Gastroesophageal sphincter (tissue), 4 donors: ENCODE data around the gene WDR75. TPM values are rescaled to one million over a fixed set of nuclear protein-coding genes. Genes with fewer than 3 reads are reported as not detected.

Experiments
- ATAC-seq: fragments of 150-250 bp; one replicate; pipeline ENCODE4 v1.9.1; 2016; ENCODE audit warnings: mild to moderate bottlenecking, moderate library complexity
- H3K27ac ChIP-seq, 4 donors: fragments of 200-600 bp; sonication (generic) in 3 of 4; 1 replicate in 3 of 4; 2 replicates in 1 of 4; pipeline ENCODE4 v1.5.1; 2016 to 2019
- H3K27me3 ChIP-seq: fragments of 200-600 bp; sonication (generic); one replicate; pipeline ENCODE4 v1.5.1; 2019
- H3K36me3 ChIP-seq, 2 donors: fragments of 200-600 bp; sonication (generic); one replicate each; pipeline ENCODE4 v1.5.1; 2019; ENCODE audit warnings: control low read depth in 1 of 2
- H3K4me1 ChIP-seq, 3 donors: fragments of 200-600 bp; sonication (generic); 1 replicate in 2 of 3; 2 replicates in 1 of 3; pipeline ENCODE4 v1.5.1; 2016 to 2019; ENCODE audit warnings: control low read depth in 2 of 3
- H3K4me3 ChIP-seq, 2 donors: fragments of 200-600 bp; sonication (generic); one replicate each; pipeline ENCODE4 v1.5.1; 2019; ENCODE audit warnings: mild to moderate bottlenecking in 1 of 2, moderate library complexity in 1 of 2
- H3K9me3 ChIP-seq, 3 donors: fragments of 200-600 bp; sonication (generic); one replicate each; pipeline ENCODE4 v1.5.1; 2017 to 2019; ENCODE audit warnings: control low read depth in 2 of 3
- CTCF ChIP-seq, 4 experiments: fragments of 200-600 bp in 2 of 4; fragments of 450-650 bp in 2 of 4; sonication (generic) in 1 of 4; IDR thresholded peaks; one replicate each; pipeline ENCODE4 v1.5.1; 2017 to 2019; ENCODE audit warnings: antibody characterized with exemption in 4 of 4, mild to moderate bottlenecking in 2 of 4, moderate library complexity in 2 of 4
- EP300 ChIP-seq: sonication (generic); formaldehyde crosslinking; IDR thresholded peaks from one replicate; pipeline ENCODE4 v1.6.1; 2017; ENCODE audit warnings: antibody characterized with exemption, mild to moderate bottlenecking
- POLR2A ChIP-seq, 2 donors: fragments of 450-650 bp; IDR thresholded peaks; one replicate each; pipeline ENCODE4 v1.6.1; 2017; ENCODE audit warnings: antibody characterized with exemption in 2 of 2, mild to moderate bottlenecking in 2 of 2, moderate library complexity in 1 of 2
- POLR2AphosphoS5 ChIP-seq: sonication (generic); formaldehyde crosslinking; IDR thresholded peaks from one replicate; pipeline ENCODE4 v1.6.1; 2017; ENCODE audit warnings: antibody characterized with exemption
- WGBS, 2 donors: methylation state at CpG; one replicate each; pipeline ENCODE4 v1.1.5; 2018; ENCODE audit warnings: low coverage in 1 of 2; 5-methylcytosine and 5-hydroxymethylcytosine counted together
- total RNA-seq, 4 donors: library from RNA; depleted of rRNA; stranded (reverse); fragments of >200 nt; gene quantifications; one replicate each; pipeline ENCODE4 v1.1.0, GENCODE V29; 2016

WDR75 gene
- total RNA-seq, 4 donors from 2014 or later: 19.7 to 42.6 (median 28.3) TPM

GRCh38 chr2:189486237-189486770 is 45.0 kb downstream of the WDR75 start:
- Histone ChIP-seq H3K27me3 (no peaks in the 10 kb centered on the region), H3K4me1 (no peaks in the 10 kb centered on the region), H3K36me3 (no peaks in the 10 kb centered on the region), H3K4me3 (no peak overlapping the region), H3K27ac (no peak overlapping the region), H3K9me3 (no peaks in the 10 kb centered on the region)
- ATAC-seq: no peak
- WGBS, 2 donors: 65 to 68% methylated on average over 6 of the region's 6 CpGs
- no peak for TF ChIP-seq POLR2AphosphoS5
- no peak for TF ChIP-seq EP300
- TF ChIP-seq CTCF (IDR thresholded peaks at IDR 0.05): no peak
- no peak for TF ChIP-seq POLR2A (IDR thresholded peaks at IDR 0.05)

GRCh38 chr2:189487283-189488007 is 46.2 kb downstream of the WDR75 start:
- ATAC-seq: no peak
- Histone ChIP-seq H3K4me1 (no peaks in the 10 kb centered on the region), H3K9me3 (no peaks in the 10 kb centered on the region), H3K27ac (no peak overlapping the region), H3K27me3 (no peaks in the 10 kb centered on the region), H3K4me3 (no peak overlapping the region), H3K36me3 (no peaks in the 10 kb centered on the region)
- no peak for TF ChIP-seq POLR2AphosphoS5
- no peak for TF ChIP-seq CTCF (IDR thresholded peaks at IDR 0.05)
- TF ChIP-seq POLR2A (IDR thresholded peaks at IDR 0.05): no peak
- TF ChIP-seq EP300: no peak
- WGBS, 2 donors: 81 to 100% methylated on average over 2 of the region's 2 CpGs

GRCh38 chr2:189488008-189488310 is 46.7 kb downstream of the WDR75 start:
- TF ChIP-seq POLR2A (IDR thresholded peaks at IDR 0.05) (no peak), POLR2AphosphoS5 (no peak), EP300 (no peak), CTCF (IDR thresholded peaks at IDR 0.05) (no peak)
- ATAC-seq: no peak
- Histone ChIP-seq H3K27ac (no peak overlapping the region), H3K27me3 (no peaks in the 10 kb centered on the region), H3K9me3 (no peaks in the 10 kb centered on the region), H3K36me3 (no peaks in the 10 kb centered on the region), H3K4me1 (no peaks in the 10 kb centered on the region), H3K4me3 (no peak overlapping the region)
- whole genome bisulfite sequencing, 2 donors: 8 to 36% methylated on average over 1 of the region's 1 CpG

- H3K36me3 ChIP-seq: no peaks in the 10 kb centered on the region
- WGBS, 2 donors: 95% methylated on average over 3 of the region's 4 CpGs; no CpG with 5 or more reads in 1 of the 2 donors
- H3K27me3 ChIP-seq: no peaks in the 10 kb centered on the region
- no peaks in the 10 kb centered on the region for H3K9me3 ChIP-seq
- no peak overlapping the region for H3K27ac ChIP-seq
- ATAC-seq: no peak
- H3K4me3 ChIP-seq: no peak overlapping the region
- no peaks in the 10 kb centered on the region for H3K4me1 ChIP-seq
- TF ChIP-seq CTCF (IDR thresholded peaks at IDR 0.05): no peak
These were observed 51.2 kb downstream of the WDR75 start for GRCh38 chr2:189492451-189492850.

GRCh38 chr2:189498205-189498604 is 56.9 kb downstream of the WDR75 start:
- no peak overlapping the region for H3K4me3 ChIP-seq
- no peaks in the 10 kb centered on the region for H3K9me3 ChIP-seq
- TF ChIP-seq CTCF (IDR thresholded peaks at IDR 0.05) (peak in 2 of 4 experiments; percentile 11 to 17), POLR2A (IDR thresholded peaks at IDR 0.05) (no peak)
- no peak overlapping the region for H3K27ac ChIP-seq
- H3K27me3 ChIP-seq: no peaks in the 10 kb centered on the region
- WGBS, 2 donors: 57 to 71% methylated on average over 1 to 5 of the region's 5 CpGs
- no peaks in the 10 kb centered on the region for H3K36me3 ChIP-seq
- no peaks in the 10 kb centered on the region for H3K4me1 ChIP-seq
- ATAC-seq: no peak
